HG02852 (cell line): ENCODE data around the gene ICE1.
A peak's percentile ranks its signal among the peaks of the same experiment; 100 is the strongest.
"Not testable (repeated sequence)": the region's sequence is repeated elsewhere in the genome, so short reads cannot be mapped to it uniquely, and the experiment has no call there.

Experiments
- ATAC-seq: cut with Tn5 transposase; IDR thresholded peaks from one replicate; pipeline ENCODE4 v1.9.1; 2021; ENCODE audit warnings: mild to moderate bottlenecking, moderate library complexity; ENCODE audit not compliant: unreplicated experiment

The ICE1 gene, protein sequence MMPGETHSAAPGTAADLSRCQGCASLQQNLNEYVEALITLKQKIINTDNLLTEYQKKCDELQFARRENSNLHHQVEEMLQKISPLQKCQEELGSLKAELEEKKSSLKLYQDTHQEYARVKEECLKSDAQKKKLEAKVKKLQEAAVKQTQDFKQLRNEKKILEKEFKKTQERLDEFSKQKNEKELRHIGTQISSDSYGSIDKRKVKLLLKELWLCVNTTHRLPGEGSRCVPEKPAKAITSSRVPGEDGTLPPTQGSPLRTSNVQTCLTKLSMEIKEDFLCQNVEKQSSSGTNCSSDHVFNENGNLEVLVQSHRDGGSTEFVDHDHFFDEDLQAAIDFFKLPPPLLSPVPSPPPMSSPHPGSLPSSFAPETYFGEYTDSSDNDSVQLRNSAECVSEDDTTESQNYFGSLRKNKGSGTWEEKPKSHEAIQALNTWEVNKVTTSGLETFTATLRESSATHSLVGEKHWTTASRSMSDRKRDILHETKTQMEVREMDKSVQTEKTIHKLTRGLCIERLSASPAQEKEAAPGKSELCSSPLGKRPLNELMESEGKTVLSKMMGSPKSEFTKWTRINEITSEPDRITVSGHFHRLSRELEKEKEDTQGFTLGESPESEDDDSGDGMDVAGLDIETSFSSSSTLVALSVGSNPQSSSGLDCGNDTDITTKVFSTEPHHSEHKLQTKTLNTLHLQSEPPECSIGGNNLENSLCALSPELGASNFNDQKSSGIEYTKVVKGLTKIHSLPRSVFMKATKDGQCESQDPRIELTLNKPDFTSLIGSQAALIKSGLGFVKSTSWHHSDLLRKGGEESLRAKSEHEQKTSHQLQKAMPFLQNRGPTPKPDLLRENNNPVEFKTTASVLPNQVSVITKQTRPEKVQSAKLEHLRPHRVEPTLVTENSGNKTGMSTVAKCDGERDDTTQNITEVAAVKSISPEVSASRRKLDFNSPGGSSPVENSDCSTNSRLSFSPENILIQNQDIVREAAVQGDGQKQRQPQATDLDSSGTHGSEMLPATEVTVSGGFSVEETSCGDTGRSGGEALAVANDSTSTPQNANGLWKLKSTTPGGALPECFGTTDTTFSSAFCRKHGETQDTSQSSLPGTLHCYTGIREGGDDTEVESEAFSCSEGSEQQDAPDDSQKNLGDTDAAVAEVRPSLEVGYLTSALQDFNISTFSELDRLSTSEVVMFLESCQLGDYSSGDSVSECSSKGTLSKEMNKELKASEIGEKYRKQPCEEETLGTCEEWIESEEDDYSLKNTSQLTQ (N-terminal part only)

DNA sequence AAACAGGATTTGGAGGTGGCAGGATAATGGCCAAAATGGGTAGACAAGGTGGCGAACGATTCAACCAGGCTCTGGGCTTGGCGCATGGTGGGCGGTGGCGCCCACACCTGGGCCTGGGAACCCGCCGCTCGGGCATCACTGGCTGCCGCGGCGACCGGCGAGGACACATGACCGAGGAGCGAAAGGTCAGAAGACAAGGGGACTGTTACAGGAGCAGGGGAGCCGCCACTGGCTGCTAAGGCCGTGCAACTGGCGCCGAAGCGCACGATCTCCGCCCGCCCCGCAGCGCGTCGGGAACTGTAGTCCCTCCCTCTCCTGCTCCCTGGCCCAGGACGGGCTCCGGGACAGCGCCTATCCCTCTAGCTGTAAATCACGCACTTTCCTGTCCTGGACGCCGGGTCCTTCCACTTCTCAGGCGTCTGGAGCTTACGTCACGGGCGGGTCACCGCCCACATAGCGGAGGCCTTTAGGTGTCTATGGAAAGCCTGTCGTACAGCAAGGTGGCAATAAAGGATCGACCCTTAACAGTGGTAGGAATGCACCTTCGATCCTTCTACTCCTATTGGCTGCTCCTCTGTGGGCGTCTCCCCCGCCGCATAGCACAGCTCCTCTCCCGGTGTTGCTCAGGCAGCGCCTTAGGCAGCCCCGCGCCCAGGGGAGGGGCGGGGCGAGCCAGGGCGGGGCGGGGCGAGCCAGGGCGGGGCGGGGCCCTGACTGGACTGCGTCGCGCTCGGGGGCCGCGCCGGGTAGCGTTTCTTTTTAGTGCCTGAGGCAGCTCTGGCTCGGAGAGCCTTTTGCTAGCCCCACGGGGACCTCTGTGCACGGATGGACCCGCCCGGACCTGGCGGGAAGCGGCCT, at the start of gene ICE1:
Gene ICE1 (plus strand): TSS at position 717 of the 858 bp plus-strand sequence. CDS start 239 bp downstream, outside the sequence.
- peak; percentile 77 for ATAC-seq

DNA sequence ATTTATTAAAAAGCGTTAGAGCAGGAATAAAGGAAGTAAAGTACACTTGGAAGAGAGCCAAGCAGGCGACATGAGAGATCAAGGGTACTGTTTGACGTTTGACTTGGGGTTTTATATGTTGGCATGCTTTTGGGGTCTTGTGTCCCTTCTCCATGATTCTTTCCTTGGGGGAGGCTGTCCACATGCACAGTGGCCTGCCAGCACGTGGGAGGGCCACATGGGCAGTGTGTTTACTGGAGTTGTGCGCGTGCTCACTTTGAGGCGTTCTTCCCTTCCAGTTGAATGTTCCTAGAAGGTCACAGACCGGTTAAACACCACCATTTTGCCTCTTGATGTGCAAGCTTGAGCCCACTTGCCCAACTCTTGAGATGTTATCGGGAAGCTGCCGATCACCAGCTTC, 49.5 kb upstream of the ICE1 start:
- no peak for ATAC-seq

DNA sequence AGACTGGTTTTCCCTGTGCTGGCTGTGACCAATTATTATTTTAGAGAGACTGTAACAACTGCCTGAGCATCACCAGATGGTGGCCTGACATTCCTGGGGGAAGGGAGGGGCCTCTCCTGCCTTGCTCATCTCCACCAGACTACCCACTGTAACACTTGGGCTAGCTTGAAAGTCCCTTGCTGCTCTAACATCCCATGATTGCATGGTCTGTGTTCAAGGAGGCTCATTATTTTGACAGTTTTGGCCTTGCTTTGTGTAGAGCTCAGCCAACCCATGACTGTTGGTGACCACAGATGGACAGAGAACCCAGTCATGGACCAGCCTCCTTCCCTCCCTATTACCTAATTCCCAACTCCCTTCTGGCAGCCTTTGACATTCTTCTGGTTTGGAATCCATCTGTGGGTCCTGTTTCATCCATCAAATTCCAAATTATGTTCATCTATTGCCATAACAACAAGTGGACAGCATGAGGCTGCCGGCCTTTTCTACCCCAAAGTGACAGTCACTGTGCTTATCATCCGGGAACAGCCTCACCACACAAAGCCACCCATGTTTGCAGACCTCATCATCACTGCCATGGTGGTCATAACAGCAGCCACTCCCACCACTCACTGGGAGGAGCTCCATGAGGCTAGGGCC, 49.0 kb upstream of the ICE1 start:
- ATAC-seq, result no peak

DNA sequence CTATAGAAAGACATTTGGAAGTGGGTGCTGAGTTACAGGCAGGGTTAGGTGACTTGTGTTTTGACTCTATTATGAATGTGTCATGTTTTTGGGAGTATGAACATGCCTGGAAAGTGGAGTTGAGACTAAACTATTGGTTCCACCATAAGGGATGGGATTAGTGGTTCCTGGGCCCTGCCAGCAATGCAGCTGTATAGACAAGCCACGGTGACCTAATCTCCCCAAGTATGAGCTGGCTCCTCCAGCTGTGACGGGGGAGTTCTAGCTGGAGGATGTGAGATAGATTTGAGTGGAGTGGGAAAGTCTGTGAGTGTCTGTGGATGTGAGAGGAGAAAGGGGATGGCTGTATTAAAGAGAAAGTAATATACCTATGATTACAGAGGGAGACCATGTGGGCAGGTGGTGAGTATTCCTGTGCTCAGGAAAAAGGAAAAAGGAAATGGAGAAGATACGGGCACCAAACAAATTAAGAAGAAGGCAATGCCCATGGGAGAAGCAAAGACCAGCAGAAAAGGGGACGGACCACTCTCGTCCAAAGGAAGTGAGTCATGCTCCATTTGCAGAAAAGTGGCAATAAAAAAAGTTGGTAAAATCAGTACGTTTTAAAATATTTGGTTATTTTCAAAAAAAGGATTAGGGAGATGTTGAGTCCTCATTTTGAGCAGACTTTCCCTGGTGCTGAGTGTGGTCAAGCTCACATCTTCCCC, 48.3 kb upstream of the ICE1 start:
- no peak for ATAC-seq

DNA sequence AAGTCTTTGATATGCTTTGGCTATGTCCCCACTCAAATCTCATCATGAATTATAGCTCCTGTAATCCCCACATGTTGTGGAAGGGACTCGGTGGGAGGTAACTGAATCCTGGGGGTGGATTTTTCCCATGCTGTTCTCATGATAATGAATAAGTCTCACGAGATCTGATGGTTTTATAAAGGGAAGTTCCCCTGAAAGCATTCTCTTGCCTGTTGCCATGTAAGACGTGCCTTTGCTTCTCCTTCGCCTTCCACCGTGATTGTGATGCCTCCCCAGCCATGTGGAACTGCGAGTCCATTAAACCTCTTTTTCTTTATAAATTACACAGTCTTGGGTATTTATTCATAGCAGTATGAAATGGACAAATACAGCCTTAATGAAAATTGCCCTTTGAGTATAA, 44.7 kb upstream of the ICE1 start:
- no peak for ATAC-seq

DNA sequence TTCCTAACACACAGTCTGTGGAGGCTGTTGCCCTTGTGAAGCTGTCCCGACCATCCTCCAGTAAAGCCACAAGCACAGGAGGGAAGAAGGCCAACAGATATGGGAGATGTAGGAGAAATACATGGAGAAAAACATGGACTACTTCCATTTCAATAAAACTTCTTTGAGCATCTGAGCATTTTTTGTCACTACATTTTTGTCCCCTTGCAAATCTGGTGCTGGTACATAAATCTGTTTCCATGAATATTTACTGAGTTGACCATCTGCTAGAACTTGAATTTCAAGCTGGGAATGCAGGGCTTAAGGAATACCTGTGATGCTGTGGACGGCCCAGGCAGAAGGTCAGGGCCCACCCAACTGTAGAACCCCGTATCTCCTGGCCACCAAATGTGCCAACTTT, 43.9 kb upstream of the ICE1 start:
- no peak for ATAC-seq

DNA sequence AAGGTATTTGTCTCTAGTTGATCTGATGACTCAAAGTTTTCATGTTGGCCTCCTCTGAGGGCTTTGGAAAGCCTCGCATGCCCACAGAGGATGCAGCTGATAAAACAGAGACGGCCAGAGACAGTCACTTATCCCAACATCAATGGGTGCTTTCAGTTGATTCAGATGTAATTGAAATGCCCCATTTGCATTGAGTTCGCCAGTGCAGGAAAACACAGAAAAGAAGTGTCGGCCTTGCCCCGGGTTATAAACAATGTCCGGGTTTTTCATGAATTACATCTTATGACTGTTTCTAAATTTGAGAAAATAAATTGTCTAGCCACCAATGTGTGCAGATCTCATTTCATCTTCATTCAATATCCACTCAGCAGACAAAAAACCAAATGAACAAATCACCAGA, 42.2 kb upstream of the ICE1 start:
- ATAC-seq, result no peak

DNA sequence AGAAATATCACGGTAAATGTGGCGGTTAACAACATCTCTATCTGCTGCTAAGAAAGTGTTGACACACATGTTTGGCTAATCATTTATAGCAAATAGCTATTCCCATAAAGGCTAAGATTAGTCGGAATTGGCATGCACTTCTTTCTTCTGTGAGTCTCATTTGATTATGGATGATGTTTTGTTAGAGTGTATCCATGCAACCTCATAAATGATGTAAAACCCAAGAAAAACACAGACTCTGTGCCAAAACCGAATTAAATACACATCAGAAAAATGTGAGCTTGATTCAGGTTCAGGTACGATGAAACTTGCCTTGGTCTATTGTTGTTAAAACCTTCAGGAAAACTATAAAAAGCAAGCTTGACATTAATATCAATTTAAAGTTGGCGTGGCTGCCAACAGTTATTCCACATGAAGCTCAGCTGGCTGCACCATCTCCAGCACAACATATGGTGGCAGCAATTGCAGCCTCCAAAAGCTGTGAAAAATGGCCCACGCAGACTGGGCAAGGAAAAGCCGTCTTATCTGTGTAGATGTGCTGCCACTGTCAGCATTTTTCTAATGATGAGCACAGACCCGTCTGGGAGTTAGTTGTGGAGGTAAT, 41.1 kb upstream of the ICE1 start:
- ATAC-seq, result no peak

DNA sequence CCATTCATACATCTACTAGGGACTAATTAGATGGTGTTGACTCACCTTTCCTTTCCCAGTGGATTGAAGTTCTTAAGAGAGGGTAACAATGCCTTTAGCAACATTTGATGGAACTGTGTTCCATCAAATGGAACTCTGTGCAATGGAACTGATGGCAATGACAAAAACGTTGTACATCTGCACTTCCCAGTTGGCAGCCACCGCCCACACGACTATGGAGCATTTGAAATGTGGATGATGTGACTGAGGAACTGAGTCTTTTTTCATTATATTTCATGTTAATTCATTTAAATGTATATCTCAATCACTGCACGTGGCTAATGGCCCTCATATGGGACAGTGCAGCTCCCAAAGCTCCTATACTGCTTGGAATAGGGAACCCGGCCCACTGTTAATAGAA, 39.0 kb upstream of the ICE1 start:
- no peak for ATAC-seq

DNA sequence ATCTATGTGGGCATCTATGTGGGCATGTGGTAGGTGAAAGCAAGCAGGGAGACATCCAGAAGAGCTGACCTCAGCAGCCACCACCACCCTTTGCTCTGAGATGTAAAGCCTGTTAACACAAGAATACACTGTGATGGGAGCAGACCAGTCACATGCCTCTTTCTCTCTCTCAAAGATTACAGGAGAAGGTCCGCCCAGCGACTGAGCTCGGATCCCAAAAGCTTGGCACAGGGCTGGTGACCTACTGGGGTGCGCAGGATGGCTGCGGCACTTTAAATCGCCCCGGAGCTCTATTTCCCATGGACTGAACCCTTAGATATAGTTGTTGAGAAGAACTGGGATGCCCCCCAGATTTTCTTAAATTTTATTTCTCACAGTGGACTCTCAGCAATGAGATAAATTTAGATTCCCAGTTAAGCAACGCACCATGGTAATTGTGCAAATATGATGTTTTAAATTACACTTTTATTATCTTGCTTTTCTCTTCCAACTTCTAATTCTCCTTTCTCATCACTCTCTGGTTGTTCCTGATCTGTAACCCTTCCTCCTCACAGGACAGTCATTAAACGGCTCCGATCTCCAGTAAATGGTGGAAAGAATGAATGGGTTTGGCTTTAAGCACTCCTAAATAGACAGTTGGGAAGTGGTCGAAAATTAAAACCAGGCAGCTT, 37.7 kb upstream of the ICE1 start:
- no peak for ATAC-seq

DNA sequence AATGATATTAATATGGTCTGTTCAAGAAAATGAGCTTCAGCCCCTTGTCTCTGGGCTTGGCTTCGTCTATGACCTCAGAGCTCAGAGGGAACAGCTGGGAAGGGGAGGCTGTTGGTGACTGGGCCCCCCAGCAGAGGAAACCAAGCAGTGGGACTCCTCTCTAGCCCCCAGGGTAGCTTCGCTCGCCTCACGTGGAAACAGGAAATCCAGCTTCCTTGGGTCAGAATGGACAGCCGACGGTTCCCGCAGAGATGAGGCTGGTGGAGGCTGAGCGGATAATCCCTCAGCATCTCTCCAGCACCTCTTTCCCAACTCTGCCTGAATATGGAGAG, 37.2 kb upstream of the ICE1 start:
- ATAC-seq, result no peak

DNA sequence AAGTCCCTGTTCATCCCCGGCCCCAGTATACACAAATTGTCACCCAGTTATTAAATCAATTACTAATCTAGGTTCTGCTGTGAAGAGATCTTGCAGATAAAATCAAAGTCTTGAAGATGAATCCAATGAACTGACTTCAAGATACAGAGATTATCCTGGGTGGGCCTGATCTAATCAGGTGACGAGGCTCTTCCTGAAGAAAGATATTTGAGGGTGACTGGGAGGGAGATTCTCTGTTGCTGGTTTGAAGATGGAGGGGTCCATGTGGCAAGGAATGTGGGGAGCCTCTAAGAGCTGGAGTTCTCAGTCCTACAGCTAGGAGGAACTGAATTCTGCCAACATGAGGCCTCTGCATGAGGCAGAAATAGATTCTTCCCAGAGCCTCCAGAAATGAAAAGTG, 36.1 kb upstream of the ICE1 start:
- ATAC-seq, result no peak

DNA sequence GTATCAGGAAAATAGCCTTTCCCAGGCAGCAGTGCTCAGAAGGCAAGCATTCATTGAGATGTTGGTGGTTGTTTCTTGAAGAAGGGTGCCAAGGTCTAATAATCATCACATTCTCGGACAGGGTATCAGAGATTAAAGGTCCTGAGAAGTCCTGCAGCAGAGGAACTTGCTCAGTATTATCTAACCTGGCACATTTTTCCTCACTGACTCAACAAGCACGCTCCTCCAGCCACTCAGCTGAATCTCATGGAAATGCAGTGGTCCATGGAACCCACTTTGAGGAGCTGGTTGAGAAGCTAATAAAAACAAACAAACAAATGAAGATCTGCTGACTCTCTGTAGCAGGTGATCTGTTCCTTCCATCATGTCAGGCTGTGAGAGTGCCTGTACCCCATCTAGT, 35.3 kb upstream of the ICE1 start:
- ATAC-seq, result no peak

DNA sequence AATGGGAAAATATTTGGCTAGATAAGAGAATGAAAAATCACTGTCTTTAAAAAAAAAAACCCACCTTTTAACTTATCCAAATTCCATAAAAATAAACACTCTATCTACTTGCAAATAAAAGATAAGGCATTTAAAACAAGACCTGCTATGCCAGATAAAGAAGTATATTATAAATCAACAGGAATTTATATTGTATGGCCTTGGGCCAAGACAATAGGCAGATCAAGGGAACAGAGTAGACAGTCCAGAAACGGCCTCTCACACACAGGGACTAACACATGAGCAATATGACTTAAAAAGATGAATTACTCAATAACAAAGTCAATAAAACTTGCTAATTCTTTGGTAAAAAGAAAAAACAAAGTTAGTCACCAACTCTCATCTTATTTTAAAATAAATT, 34.7 kb upstream of the ICE1 start:
- no peak for ATAC-seq

DNA sequence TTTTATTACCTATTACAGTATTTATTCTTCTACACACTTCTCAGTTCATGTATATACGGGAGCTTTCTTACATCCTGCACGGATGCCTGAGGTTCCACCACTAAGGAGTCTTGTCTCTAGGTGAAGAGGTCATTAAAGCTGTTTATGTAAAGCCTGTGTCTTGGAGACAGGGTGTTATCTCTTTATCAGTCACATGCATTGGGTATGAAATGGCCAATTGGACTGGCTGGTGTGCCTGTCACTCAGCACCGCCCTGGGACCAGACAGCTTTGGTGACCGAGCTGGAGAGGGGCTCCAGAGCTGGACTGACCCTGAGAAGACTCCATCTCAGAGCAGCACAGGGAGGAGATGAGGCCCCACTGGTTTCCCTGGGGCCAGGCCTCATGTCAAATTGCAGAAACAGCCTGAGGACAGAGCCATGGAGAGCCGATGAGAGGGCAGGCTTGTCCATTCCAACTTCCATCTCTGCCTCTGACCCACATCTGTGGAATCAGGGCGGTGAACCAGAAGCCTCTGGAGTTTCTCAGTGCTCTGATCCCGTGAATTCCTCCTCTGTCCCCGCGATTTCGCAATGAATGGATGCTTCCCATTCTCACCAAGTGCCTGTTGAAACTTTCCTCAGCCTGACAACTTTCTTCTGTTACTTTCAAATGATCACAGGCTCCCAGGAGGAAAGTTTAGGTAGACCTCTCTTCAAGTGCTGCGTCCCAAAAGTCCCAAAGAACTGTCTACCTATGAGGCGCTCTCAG, 32.2 kb upstream of the ICE1 start:
- ATAC-seq, result not testable (repeated sequence)

DNA sequence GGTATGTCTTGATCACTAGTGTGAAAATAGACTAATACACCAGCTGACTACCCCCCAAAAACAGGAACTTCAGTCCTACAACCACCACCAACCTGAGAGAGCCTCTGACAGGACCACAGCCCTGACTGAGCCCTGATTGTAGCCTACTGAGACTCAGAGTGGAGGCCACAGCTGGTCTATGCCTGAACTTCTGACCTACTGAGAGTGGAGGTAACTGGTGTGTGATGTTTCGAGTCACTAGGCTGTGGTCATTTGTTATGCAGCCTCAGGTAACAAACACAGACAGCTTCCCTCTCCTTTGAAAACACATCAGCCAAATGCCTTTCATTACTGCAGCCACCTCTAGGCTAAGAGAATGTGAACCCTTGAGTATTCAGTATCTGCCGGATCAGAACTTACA, 30.0 kb upstream of the ICE1 start:
- ATAC-seq, result not testable (repeated sequence)

DNA sequence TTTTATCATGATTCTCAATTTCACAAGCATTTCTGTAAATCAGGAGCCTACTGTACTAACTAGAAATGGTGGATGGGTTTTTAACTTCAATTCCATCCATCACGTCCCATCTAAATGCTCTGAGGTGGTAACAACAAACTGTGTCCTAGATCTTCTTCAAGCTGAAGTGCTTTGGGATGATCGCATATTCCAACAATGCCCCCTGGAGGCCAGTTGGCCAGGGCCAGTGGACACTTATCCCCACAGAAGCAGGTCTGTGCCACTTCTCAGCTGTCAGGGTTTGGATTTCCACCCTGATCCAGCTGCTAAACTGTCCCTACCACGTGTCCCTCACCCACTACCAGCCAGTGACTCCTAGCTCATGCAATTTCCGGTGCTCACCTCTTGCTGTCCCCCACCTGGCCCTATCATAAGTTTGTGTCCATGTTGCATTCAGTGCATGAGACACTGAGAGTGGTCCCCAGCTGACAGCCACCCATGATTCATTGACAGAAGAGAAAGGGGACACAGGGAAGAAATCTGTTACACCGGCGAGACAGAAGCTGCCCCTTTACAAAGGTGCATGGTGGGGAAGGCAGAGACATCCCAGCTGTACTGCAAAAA, 28.0 kb upstream of the ICE1 start:
- ATAC-seq, result not testable (repeated sequence)
